ENCODE measurements around the gene MT1H.
A peak's percentile ranks its signal among the peaks of the same experiment; 100 is the strongest.
"Not testable (repeated sequence)": the region's sequence is repeated elsewhere in the genome, so short reads cannot be mapped to it uniquely, and the experiment has no call there.

MT1H gene

DNA sequence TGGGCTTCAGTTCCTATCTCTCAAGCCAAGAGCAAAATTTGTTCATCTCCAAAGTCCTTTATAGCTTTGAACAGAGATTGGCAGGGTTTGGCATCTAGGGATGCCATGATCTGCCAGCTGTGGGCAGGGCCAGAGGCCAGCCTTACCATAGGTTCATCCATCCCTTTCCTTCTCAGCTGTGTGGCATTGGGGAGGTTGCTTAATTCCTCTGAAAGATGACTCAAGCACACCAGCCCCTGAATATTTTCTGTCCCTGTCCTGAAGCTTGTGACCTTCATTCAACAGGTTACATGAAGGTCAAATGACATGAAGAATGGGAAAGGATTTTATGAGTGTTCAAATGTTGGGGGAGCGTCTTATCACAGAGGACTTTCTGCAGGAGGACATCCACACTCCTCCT lies 5.1 kb upstream of the MT1H start:
- no peak for DNase-seq (ENCODE audit: low read depth in 1 of 2, low spot score in 1 of 2)

DNA sequence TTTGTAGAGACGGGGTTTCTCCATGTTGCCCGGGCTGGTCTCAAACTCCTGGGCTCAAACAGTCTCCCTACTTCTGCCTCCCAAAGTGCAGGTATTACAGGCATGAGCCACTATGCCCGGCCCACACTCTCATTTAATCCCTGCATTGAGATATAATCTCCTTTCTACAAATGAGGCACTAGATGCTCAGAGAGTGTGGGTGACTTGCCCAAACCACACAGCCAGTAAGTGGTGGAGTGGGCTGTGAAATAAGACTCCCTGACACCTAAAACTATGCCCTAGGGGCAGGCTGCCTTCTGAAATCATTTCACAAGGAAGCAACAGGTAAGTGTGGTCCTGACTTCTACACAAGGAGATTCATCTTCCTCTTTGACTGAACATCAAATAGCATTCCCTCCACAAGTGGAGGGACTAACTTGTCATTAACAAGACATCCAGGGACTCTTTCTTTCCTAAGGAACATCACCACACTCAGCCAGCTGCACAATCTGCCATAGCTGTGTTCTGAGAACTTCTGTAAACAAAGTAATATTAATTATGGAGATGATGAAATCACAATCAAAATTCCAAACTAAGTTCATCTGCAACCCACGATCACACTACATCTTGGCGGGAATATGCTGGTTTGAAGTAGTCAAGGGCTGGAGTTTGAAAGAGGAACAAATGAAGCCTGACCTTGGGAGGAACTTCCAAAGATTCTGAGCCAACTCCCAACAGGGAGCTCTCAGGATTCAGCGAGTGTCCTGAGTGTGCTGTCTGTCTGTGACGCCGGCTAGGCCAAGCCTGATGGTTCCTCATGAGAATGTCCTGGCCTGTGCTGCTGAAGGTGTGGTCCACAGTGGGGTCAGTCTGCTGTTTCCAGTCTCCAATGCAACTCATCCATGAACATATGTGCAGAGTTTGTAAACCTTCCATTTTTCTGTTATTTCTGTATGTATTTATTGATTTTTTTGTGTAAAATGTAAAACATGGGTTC lies 4.0 kb upstream of the MT1H start:
- not testable (repeated sequence) for DNase-seq (ENCODE audit: low read depth in 1 of 2, low spot score in 1 of 2)

DNA sequence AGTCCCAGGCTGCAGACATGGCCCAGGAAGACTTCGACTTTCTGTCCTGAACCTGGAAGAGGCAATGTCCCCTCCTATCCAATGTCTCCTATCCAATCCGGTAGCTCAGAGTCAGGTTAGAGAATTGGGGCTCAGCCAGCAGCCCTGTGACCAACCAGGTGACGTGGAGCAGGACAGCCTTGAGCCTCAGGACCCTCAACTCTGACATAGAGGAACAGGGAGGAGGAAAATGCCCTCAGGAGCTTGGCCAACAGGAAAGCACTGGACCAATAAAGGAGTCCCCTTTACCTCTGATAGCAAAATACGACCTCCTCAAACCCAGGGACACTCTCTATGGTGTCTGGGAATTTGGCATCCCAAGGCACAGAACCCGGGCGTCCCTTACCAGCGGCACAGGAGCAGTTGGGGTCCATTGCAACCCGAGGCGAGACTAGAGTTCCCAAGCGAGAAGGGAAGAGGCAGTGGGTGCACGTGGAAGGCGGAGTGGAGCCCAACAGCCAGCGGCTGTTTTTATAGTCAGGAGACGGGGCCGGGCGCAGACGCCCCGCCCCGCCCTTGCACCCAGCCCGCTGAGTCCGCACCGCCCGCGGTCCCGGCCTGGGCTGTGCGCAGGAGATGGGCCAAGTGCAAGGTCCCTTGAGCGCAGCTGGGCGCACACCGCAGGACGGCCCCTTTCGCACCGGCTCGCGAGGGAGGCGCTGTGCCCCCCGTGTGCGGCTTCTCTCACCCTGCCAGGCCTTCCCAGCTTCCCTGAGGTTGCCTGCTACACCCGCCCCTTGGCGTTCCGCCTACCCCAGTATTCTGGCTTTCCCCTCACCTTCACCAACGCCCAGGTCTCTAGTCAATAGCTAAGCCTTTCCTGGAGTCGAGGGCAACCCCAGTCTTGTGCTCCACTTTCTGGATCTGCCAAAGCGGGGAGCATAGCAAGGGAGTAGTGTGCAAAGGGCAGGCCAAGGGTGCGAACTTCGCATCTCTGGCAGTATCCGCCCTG lies 1.7 kb upstream of the MT1H start, which contains the start of gene MT1G:
Gene MT1G (minus strand): TSS at position 485 of the 991 bp plus-strand sequence. CDS start 72 bp downstream, at position 413.
- DNase-seq (ENCODE audit: low read depth in 1 of 2, low spot score in 1 of 2) = peak in 1 of 2 donors; percentile 9

DNA sequence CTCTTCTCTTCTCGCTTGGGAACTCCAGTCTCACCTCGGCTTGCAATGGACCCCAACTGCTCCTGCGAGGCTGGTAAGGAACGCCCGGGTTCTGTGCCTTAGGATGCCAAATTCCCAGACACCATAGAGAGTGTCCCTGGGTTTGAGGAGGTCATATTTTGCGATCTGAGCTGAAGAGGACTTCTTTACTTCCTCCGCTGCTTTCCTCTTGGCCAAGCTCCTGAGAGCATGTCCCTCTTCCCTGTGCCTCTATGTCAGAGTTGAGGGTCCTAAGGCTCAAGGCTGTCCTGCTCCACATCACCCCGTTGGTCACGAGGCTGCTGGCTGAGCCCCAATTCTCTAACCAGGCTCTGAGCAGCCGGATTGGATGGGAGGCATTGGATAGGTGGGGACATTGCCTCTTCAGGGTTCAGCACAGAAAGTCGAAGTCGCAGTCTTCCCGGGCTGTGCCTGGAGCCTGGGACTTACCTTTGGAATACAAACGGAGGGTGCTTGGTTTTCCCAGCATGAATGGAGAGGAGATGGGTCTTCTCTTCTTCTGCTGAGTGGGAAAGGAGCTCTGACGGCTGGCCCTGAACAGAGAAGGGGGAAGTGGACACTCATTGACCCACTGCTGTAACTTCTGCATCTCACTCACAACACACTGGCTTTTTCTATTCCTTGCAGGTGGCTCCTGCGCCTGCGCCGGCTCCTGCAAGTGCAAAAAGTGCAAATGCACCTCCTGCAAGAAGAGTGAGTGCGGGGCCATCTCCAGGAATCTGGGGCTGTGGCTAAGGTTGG lies 416 bp downstream of the MT1H start:
- no peak for DNase-seq (ENCODE audit: low read depth in 1 of 2, low spot score in 1 of 2)

DNA sequence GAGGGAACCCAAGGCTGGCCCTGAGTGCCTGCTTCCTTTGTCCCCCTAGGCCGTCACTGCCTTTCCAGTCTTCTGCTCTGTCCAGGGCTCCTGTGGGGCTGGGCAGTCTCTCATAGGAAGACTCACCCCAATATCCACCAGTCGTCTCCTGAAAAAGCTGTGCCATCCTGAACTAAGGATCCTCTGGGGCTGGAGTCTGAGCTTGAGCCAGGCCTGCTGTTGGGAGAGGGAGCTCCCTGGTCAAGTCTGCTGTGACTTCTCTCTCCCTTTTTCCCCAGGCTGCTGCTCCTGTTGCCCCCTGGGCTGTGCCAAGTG lies 963 bp downstream of the MT1H start:
- DNase-seq (ENCODE audit: low read depth in 1 of 2, low spot score in 1 of 2) = no peak

DNA sequence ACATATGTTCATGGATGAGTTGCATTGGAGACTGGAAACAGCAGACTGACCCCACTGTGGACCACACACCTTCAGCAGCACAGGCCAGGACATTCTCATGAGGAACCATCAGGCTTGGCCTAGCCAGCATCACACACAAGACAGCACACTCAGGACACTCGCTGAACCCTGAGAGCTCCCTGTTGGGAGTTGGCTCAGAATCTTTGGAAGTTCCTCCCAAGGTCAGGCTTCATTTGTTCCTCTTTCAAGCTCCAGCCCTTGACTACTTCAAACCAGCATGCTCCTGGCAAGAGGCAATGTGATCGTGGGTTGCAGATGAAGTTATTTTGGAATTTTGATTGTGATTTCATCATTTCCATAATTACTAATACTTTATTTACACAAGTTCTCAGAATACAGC lies 2.1 kb downstream of the MT1H start:
- not testable (repeated sequence) for DNase-seq (ENCODE audit: low read depth in 1 of 2, low spot score in 1 of 2)

DNA sequence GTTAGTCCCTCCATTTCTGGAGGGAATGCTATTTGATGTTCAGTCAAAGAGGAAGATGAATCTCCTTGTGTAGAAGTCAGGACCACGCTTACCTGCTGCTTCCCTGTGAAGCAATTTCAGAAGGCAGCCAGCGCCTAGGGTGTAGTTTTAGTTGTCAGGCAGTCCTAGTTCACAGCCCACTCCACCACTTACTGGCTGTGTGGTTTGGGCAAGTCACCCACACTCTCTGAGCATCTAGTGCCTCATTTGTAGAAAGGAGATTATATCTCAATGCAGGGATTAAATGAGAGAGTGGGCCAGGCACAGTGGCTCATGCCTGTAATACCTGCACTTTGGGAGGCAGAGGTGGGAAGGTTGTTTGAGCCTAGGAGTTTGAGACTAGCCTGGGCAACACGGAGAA lies 2.6 kb downstream of the MT1H start:
- not testable (repeated sequence) for DNase-seq (ENCODE audit: low read depth in 1 of 2, low spot score in 1 of 2)

DNA sequence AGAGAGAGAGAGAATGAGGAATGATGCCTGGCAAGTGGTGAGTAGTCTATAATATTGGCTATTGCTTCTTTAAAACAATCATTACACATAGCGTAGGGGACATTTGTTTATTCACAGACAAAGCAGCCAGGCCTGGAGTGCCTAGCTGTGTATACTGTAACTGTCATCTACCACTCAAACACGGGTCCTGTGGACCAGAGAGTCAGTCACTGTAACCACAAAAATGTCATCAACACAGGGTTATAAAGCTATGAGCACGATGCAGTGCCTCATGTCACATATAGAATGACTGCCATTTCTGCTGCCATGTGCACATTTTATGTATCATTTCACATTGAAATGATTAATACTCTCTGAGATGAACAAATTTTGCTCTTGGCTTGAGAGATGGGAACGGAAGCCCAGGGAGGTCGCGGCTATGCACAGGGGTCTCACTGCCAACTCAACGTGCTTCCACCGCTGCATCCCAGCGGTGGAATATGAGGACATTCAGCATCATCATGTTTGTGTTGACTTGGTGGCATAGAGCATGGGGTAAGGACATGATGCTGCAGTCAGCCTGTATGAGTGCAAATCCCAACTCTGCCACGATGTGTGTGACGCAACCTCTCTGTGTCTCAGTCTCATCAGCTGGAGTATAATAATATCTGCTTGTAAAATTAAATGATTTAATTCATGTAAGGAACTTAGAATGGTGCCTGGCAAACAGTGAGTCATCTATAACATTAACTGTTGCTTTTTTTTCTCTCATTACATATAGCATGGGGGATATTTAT lies 3.3 kb downstream of the MT1H start:
- DNase-seq (ENCODE audit: low read depth in 1 of 2, low spot score in 1 of 2) = no peak

DNA sequence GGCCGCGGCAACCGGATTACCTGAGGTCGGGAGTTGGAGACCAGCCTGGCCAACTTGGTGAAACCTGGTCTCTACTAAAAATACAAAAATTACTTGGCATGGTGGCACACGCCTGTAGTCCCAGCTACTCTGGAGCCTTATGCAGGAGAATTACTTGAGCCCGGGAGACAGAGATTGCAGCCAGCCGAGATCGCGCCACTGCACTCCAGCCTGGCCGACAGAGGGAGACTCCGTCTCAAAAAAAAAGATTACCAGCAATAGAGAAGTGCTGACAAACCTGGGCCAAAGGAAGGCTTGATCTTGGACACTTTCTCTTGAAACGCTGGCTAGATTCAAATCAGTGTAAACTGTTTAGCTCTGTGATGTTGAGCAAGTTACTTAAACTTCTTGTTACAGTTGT lies 4.3 kb downstream of the MT1H start:
- no peak for DNase-seq (ENCODE audit: low read depth in 1 of 2, low spot score in 1 of 2)

DNA sequence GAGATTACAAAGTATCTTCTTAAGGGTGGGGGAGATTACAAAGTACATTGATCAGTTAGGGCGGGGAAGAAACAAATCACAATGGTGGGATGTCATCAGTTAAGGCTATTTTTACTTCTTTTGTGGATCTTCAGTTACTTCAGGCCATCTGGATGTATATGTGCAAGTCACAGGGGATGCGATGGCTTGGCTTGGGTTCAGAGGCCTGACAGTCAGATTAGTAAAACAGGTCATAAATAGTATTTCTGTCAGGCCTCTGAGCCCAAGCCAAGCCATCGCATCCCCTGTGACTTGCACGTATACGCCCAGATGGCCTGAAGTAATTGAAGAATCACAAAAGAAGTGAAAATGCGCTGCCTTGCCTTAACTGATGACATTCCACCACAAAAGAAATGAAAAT lies 5.0 kb downstream of the MT1H start:
- not testable (repeated sequence) for DNase-seq (ENCODE audit: low read depth in 1 of 2, low spot score in 1 of 2)

DNA sequence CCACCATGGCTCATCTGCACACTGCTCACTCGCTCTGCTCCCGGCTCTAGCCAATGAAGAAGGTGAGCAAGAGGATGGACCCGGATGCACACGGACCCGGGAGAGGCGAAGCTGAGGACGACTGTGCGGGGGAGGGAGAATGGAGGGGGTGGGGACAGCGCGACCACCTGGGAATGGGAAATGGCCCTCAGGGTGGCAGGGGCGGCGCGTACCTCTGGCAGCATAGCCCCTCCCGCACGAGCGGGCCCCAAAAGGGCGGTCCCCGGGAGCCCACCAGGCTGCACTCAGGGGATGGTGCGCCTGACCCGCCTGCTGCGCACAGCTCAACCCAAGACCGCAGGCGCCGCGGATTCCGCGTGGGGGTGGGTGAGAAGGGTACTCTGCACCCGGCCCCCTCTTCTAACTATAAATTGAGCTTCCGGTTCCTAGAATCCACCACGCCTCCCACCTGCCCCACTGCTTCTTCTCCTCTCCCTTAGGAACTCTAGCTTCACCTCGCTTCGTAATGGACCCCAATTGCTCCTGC lies 6.1 kb downstream of the MT1H start:
- DNase-seq (ENCODE audit: low read depth in 1 of 2, low spot score in 1 of 2) = peak in 1 of 2 donors; percentile 31

DNA sequence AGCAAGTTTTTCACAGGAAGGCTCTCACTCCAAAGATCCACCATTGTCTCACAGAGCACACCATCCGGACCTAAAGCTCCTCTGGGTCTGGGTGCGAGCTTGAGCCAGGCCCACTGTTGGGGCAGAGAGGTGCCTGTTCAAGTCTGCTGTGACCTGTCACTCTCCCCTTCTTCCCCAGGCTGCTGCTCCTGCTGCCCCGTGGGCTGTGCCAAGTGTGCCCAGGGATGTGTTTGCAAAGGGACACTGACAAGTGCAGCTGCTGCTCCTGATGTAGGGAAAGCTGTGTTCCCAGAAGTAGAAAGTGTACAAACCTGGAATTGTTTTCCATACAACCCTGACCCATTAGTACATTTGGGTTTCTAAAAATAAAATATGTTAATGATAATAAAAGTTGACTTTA lies 7.9 kb downstream of the MT1H start:
- no peak for DNase-seq (ENCODE audit: low read depth in 1 of 2, low spot score in 1 of 2)

DNA sequence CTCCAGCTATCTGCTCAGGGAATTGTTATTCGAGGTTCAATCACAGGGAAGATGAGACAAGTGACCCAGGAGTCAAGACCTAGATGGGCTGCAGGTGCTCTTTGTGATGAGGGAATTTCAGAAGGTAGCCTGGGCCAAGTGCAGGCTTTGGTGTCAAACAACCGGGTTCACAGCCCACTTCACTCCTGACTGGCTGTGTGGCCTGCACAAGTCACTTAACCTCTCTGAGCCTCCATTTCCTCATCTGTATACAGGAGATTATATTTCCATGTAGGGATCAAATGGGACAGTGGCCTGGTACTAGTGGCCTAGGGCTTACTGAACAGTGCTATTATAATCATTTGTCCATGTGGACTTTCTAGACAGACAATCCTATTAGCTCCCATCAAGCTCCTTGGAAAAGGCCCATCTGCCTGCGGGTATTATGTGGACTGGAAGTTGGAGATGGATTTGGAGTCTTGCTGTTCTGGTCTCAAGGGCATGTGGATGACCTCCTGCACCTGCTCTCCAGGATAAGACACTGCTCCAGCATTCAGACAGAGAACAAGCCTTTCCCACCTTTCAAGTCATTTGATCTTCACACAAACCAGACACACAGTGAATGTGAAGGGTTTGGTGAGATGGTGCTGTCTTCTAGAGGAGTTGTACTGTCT lies 9.6 kb downstream of the MT1H start:
- DNase-seq (ENCODE audit: low read depth in 1 of 2, low spot score in 1 of 2) = no peak

DNA sequence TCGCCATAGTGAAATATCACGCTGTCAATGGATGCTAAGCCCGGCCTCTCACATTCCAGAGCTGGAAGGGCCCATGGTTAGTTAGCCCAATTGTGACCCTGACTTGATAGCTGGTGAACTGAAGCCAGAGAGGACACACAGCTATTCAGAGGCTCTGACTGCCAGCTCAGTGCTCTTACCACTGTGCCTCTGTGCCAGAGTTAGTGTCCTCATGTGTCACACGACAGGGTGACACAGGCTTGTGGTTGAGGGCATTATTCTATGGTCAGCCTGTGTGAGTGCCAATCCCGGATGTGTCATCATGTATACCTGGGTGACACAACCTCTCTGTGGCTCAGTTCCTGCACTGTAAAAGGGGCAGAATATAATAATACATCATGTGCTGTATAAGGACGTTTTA lies 10.2 kb downstream of the MT1H start:
- no peak for DNase-seq (ENCODE audit: low read depth in 1 of 2, low spot score in 1 of 2)

DNA sequence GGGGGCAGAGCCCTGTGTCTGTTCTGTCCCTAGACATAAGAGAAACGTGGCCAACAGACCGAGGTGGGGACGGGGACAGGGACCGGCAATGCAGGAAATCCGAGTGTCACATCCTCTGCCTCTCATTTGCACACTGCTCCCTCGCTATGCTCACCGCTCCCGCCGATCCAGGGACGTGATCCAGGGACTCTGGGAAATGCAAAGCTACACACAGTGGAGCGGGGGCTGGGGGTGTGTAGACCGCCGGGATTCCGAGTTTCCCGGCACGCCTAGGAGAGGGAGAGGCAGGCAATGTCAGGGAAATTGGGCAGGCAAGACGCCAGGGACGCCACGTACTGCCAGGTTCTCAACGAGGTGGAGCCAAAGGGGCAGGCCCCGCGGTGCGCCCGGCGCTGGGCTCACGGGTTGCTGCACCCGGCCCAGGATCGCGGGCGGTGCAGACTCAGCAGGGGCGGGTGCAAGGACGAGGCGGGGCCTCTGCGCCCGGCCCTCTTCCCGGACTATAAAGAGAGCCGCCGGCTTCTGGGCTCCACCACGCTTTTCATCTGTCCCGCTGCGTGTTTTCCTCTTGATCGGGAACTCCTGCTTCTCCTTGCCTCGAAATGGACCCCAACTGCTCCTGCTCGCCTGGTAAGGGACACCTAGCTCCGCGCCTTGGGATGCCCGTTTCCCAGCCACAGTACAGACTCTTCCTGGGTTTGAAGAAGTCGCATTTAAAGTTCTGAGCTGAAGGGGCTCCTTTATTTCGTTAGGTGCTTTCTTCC lies 12.5 kb downstream of the MT1H start, which contains the start of gene MT1X:
Gene MT1X (plus strand): TSS at position 532 of the 764 bp plus-strand sequence. CDS start 71 bp downstream, at position 603.
- DNase-seq (ENCODE audit: low read depth in 1 of 2, low spot score in 1 of 2) = peak; percentile 78 to 86

DNA sequence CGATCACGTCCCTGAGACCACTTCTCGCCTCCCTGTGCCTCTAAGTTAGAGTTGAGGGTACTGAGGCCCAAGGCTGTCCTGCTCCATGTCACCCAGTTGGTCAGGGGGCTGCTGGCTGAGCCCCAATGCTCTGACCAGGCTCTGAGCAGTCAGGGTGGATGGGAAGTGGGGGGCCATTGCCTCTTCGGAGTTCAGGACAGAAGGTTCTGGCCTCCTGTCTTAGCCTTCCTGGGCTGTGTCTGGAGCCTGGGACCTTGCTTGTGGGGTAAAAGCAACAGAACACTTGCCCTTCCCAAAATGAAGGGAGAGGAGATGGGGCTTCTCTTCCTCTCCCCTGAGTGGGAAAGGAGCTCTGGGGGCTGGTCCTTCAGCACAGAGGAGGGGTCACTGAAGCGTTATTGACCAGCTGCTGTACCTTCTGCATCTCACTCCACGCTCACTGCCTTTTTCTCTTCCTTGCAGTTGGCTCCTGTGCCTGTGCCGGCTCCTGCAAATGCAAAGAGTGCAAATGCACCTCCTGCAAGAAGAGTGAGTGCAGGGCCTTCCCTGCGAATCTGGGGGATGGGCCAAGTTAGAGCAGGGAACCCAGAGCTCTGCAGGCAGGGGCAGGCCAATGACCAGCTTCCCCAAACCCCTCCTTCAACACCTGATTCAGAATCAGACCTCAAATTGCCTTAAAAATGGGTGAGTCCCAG lies 13.2 kb downstream of the MT1H start:
- no peak for DNase-seq (ENCODE audit: low read depth in 1 of 2, low spot score in 1 of 2)

DNA sequence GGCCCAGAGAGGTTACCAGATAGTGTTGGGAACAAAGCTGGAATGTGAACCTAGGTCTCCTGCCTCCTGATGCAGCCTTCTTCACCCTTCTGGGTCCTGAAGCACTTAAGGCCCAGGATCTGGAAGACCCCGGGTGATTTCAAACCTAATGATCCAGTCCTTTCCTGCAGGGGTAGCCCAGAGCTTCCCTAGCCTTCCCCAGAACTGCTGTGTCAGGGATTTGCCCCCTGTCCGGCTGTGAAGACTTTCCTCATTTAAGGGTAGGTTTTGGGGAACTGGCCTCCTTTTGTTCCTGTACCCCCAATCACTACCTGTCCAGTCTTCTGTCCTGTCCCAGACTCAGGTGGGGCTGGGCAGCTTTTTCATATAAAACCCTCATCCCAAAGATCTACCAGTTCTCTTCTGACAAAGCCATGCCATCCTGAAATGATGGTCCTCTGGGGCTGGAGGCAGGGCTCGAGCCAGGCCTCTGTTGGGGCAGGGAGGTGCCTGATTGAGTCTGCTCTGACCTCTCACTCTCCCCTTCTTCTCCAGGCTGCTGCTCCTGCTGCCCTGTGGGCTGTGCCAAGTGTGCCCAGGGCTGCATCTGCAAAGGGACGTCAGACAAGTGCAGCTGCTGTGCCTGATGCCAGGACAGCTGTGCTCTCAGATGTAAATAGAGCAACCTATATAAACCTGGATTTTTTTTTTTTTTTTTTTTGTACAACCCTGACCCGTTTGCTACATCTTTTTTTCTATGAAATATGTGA lies 14.0 kb downstream of the MT1H start:
- DNase-seq (ENCODE audit: low read depth in 1 of 2, low spot score in 1 of 2) = no peak

Data from activated CD4-positive, alpha-beta T cell treated with anti-CD3 and anti-CD28 coated beads, Interleukin-2, amount 50 U/mL, for 24 hours (primary cell).